H1 (cell line): Measurements from ENCODE around the gene TRIM58. TPM values are rescaled to one million over a fixed set of nuclear protein-coding genes. Genes with fewer than 3 reads are reported as not detected.

Experiments used
- CTCF ChIA-PET: fragments of 300-600 bp; sonication (Branson Sonifier 250); formaldehyde crosslinking; loops from one replicate; lab custom pipeline; 2021; ENCODE audit not compliant: partially characterized antibody; lab: Charles Lee
- POLR2A ChIA-PET: fragments of 300-600 bp; sonication (Branson Sonifier 250); formaldehyde crosslinking; loops from one replicate; lab custom pipeline; 2021; ENCODE audit warnings: inconsistent platforms; ENCODE audit not compliant: partially characterized antibody; lab: Charles Lee
- DNase-seq, 2 experiments: peaks; one replicate each; pipeline versions ENCODE4 v3.0.0 to v3.0.0-alpha.2; 2010 to 2022; ENCODE audit warnings: low spot score in 2 of 2, low read depth in 1 of 2, mixed read lengths in 1 of 2
- FAIRE-seq: peaks from 2 replicates; lab custom pipeline; 2011; peaks lifted over from hg19 to GRCh38; lab: Jason Lieb, UNC
- H2AFZ ChIP-seq: 2 replicates; pipeline ENCODE4 v1.8.1; 2012; ENCODE audit warnings: low read length, inconsistent platforms
- H2AK5ac ChIP-seq: 2 replicates; pipeline ENCODE4 v1.6.1; 2013; ENCODE audit warnings: low read depth, low read length
- H2BK120ac ChIP-seq: replicated peaks from 2 replicates; pipeline ENCODE3; 2013; ENCODE audit warnings: low read depth, low read length, inconsistent platforms
- H2BK12ac ChIP-seq: 2 replicates; pipeline ENCODE4 v1.6.1; 2013; ENCODE audit warnings: low read depth, low read length
- H2BK15ac ChIP-seq: 2 replicates; pipeline ENCODE4 v1.6.1; 2013; ENCODE audit warnings: low read length
- H2BK20ac ChIP-seq: 2 replicates; pipeline ENCODE4 v1.6.1; 2013; ENCODE audit warnings: low read length
- H2BK5ac ChIP-seq: 2 replicates; pipeline ENCODE4 v1.6.1; 2013; ENCODE audit warnings: low read depth, low read length
- H3K14ac ChIP-seq: 2 replicates; pipeline ENCODE4 v1.6.1; 2013; ENCODE audit warnings: inconsistent platforms; ENCODE audit not compliant: insufficient read length
- H3K18ac ChIP-seq: 2 replicates; pipeline ENCODE4 v1.6.1; 2013; ENCODE audit warnings: low read length; ENCODE audit errors: extremely low read depth
- H3K23ac ChIP-seq: 2 replicates; pipeline ENCODE4 v1.6.1; 2013; ENCODE audit warnings: inconsistent platforms; ENCODE audit not compliant: insufficient read length
- H3K23me2 ChIP-seq: 2 replicates; pipeline ENCODE4 v1.6.1; 2013; ENCODE audit warnings: low read depth, low read length
- H3K27ac ChIP-seq: 2 replicates; pipeline ENCODE4 v1.6.1; 2011; ENCODE audit warnings: low read depth, low read length, inconsistent platforms
- H3K27me3 ChIP-seq, 4 experiments: replicated peaks in 1 of 4; 1 replicate in 1 of 4; 2 replicates in 3 of 4; pipeline versions ENCODE4 v1.6.1 to v1.8.1; 2011 to 2013; ENCODE audit warnings: low read length in 3 of 4, mild to moderate bottlenecking in 3 of 4, inconsistent platforms in 2 of 4, mixed read lengths in 2 of 4, moderate library complexity in 1 of 4; ENCODE audit not compliant: control insufficient read depth in 3 of 4, insufficient read depth in 3 of 4; ENCODE audit errors: extremely low read depth in 1 of 4
- H3K36me3 ChIP-seq, 4 experiments: 2 replicates each; pipeline versions ENCODE4 v1.6.1 to v1.8.1; 2011 to 2013; ENCODE audit warnings: mild to moderate bottlenecking in 4 of 4, low read length in 3 of 4, moderate library complexity in 2 of 4, control low read depth in 1 of 4, inconsistent platforms in 1 of 4; ENCODE audit not compliant: insufficient read depth in 4 of 4, control insufficient read depth in 2 of 4
- H3K4ac ChIP-seq: replicated peaks from 2 replicates; pipeline ENCODE3; 2013; ENCODE audit warnings: low read length, low read depth, mixed read lengths, inconsistent platforms; ENCODE audit not compliant: insufficient read length
- H3K4me1 ChIP-seq, 4 experiments: replicated peaks in 1 of 4; 1 replicate in 1 of 4; 2 replicates in 3 of 4; pipeline versions ENCODE4 v1.6.1 to v1.8.1; 2011 to 2013; ENCODE audit warnings: low read length in 3 of 4, inconsistent platforms in 2 of 4, mixed read lengths in 1 of 4; ENCODE audit not compliant: insufficient read depth in 4 of 4, control insufficient read depth in 3 of 4
- H3K4me2 ChIP-seq, 2 experiments: 2 replicates each; pipeline versions ENCODE4 v1.6.1 to v1.8.1; 2011 to 2013; ENCODE audit warnings: low read depth in 2 of 2, low read length in 2 of 2, control low read depth in 1 of 2, inconsistent platforms in 1 of 2, mild to moderate bottlenecking in 1 of 2; ENCODE audit not compliant: insufficient read depth in 1 of 2
- H3K4me3 ChIP-seq, 4 experiments: fragments of 200-600, 300-600 bp in 1 of 4; sonication (generic), shearing (Covaris generic), sonication (Bioruptor Twin) in 1 of 4; 2 replicates each; pipeline versions ENCODE4 v1.5.1 to v1.8.1; 2011 to 2016; ENCODE audit warnings: low read length in 4 of 4, low read depth in 3 of 4, control low read depth in 2 of 4, inconsistent platforms in 2 of 4, mild to moderate bottlenecking in 2 of 4, mixed read lengths in 1 of 4, moderate library complexity in 1 of 4; ENCODE audit not compliant: insufficient read depth in 2 of 4; ENCODE audit errors: extremely low read depth in 1 of 4
- H3K56ac ChIP-seq: replicated peaks from 2 replicates; pipeline ENCODE3; 2013; ENCODE audit warnings: low read depth, mild to moderate bottlenecking, mixed read lengths, low read length, inconsistent platforms; ENCODE audit not compliant: insufficient read length
- H3K79me1 ChIP-seq: 2 replicates; pipeline ENCODE4 v1.6.1; 2013; ENCODE audit warnings: low read depth, low read length, control low read depth
- H3K79me2 ChIP-seq, 2 experiments: 2 replicates each; pipeline versions ENCODE4 v1.6.1 to v1.8.1; 2012 to 2013; ENCODE audit warnings: low read length in 2 of 2, mild to moderate bottlenecking in 2 of 2, inconsistent platforms in 1 of 2; ENCODE audit not compliant: insufficient read depth in 2 of 2, control insufficient read depth in 1 of 2
- H3K9ac ChIP-seq, 4 experiments: replicated peaks in 1 of 4; 1 replicate in 1 of 4; 2 replicates in 3 of 4; pipeline versions ENCODE4 v1.6.1 to v1.8.1; 2011 to 2013; ENCODE audit warnings: low read depth in 3 of 4, low read length in 3 of 4, control low read depth in 2 of 4, mild to moderate bottlenecking in 2 of 4, moderate library complexity in 2 of 4, inconsistent platforms in 1 of 4; ENCODE audit errors: extremely low read depth in 1 of 4
- H3K9me3 ChIP-seq, 2 experiments: 2 replicates each; pipeline versions ENCODE4 v1.6.1 to v1.8.1; 2012 to 2013; ENCODE audit warnings: mild to moderate bottlenecking in 2 of 2, moderate library complexity in 2 of 2, control low read depth in 1 of 2, inconsistent platforms in 1 of 2, low read depth in 1 of 2, low read length in 1 of 2, mixed read lengths in 1 of 2; ENCODE audit not compliant: insufficient read depth in 2 of 2
- H4K20me1 ChIP-seq, 2 experiments: replicated peaks in 1 of 2; 2 replicates each; pipeline versions ENCODE3 to v1.8.1; 2011 to 2013; ENCODE audit warnings: inconsistent platforms in 2 of 2, low read length in 2 of 2, mild to moderate bottlenecking in 1 of 2; ENCODE audit not compliant: insufficient read depth in 2 of 2, control insufficient read depth in 1 of 2
- H4K5ac ChIP-seq: 2 replicates; pipeline ENCODE4 v1.6.1; 2013; ENCODE audit warnings: low read length, low read depth, mixed read lengths, inconsistent platforms; ENCODE audit not compliant: insufficient read length
- H4K8ac ChIP-seq: 2 replicates; pipeline ENCODE4 v1.8.0; 2013; ENCODE audit warnings: mild to moderate bottlenecking, moderate library complexity, low read length, inconsistent platforms; ENCODE audit not compliant: insufficient read depth; ENCODE audit errors: extremely low read depth
- H4K91ac ChIP-seq: replicated peaks from 2 replicates; pipeline ENCODE3; 2013; ENCODE audit warnings: low read length, mixed read lengths, inconsistent platforms; ENCODE audit not compliant: insufficient read length
- HDAC2 ChIP-seq, 2 experiments: fragments of 300-600 bp in 1 of 2; sonication (generic) in 1 of 2; IDR thresholded peaks; 2 replicates each; pipeline ENCODE4 v1.6.1; 2011 to 2012; ENCODE audit warnings: low read depth in 2 of 2, low read length in 2 of 2, mild to moderate bottlenecking in 2 of 2, moderate library complexity in 2 of 2, borderline replicate concordance in 1 of 2, inconsistent platforms in 1 of 2
- KDM4A ChIP-seq: IDR thresholded peaks from one replicate; pipeline ENCODE4 v1.7.1; 2012; ENCODE audit warnings: low read depth, mild to moderate bottlenecking, moderate library complexity, low read length, inconsistent platforms; ENCODE audit not compliant: severe bottlenecking
- NANOG ChIP-seq: IDR thresholded peaks from 2 replicates; pipeline ENCODE4 v1.6.1; 2011; ENCODE audit warnings: low read length, low read depth, mild to moderate bottlenecking, inconsistent platforms; ENCODE audit not compliant: insufficient read depth, poor library complexity, severe bottlenecking
- POU5F1 ChIP-seq: IDR thresholded peaks from 2 replicates; pipeline ENCODE4 v1.6.1; 2011; ENCODE audit warnings: low read depth, mild to moderate bottlenecking, low read length, moderate library complexity
- WGBS, 2 experiments: shearing (Covaris generic) in 1 of 2; methylation state at CpG; one replicate each; pipeline versions ENCODE4 v1.1.6 to v1.1.7; 2013 to 2015; ENCODE audit warnings: low lambda C conversion rate in 2 of 2, mixed read lengths in 2 of 2, inconsistent platforms in 1 of 2, low coverage in 1 of 2, missing lambda C conversion rate in 1 of 2; ENCODE audit not compliant: insufficient replicate concordance in 2 of 2, insufficient coverage in 1 of 2, insufficient read length in 1 of 2; ENCODE audit errors: extremely low coverage in 1 of 2, missing lambda C conversion rate in 1 of 2; 5-methylcytosine and 5-hydroxymethylcytosine counted together
- polyA plus RNA-seq, 7 experiments: library from polyadenylated mRNA; depleted of rRNA in 3 of 7; stranded (reverse) in 5 of 7; unstranded in 2 of 7; fragments of >200 nt in 5 of 7; fragments of 200-250 nt in 2 of 7; gene quantifications; 1 replicate in 5 of 7; 2 replicates in 1 of 7; 4 replicates in 1 of 7; pipeline versions ENCODE4 v1.2.1 to v1.2.3, GENCODE V29; 2011 to 2013; ENCODE audit warnings: missing spikeins in 2 of 7, mixed read lengths in 2 of 7
- total RNA-seq: library from RNA; stranded (reverse); fragmentation: NEBNext Ultra II Directional; extraction: Animal tissue kit (Norgen Biotek cat#: 25700); gene quantifications from 2 replicates; pipeline ENCODE4 v1.2.1, GENCODE V29; 2021

TRIM58 gene
- total and polyA plus RNA-seq, 2 of the 8 experiments (the other 6 are each of a cell fraction or from before 2014, with no cell fraction given): 2.8 TPM; not detected in 1

GRCh38 chr1:247822060-247822459 is 34.9 kb upstream of the TRIM58 start:
- no peak overlapping the region for H4K91ac ChIP-seq
- H3K4me2 ChIP-seq: no peak overlapping the region
- no peaks in the 10 kb centered on the region for H3K79me1 ChIP-seq
- WGBS, 2 experiments: no CpG with 5 or more reads among the region's 2 CpGs
- POLR2A ChIA-PET: no interaction called here
- TF ChIP-seq KDM4A (no peak), POU5F1 (no peak), NANOG (no peak), HDAC2 (IDR thresholded peaks at IDR 0.05; ENCODE audit: borderline replicate concordance in 1 of 2, low read depth in 2 of 2, low read length in 2 of 2) (no peak)
- TF ChIP-seq, all 59 proteins: peak for 0
- Histone ChIP-seq H3K79me2 (no peaks in the 10 kb centered on the region), H3K27me3 (no peaks in the 10 kb centered on the region), H3K18ac (no peak overlapping the region), H2AK5ac (no peak overlapping the region), H3K23me2 (no peaks in the 10 kb centered on the region), H3K9ac (no peak overlapping the region), H4K20me1 (no peaks in the 10 kb centered on the region), H3K14ac (no peak overlapping the region), H3K56ac (no peak overlapping the region), H2BK120ac (no peak overlapping the region), H4K8ac (no peak overlapping the region), H3K4me1 (no peaks in the 10 kb centered on the region), H4K5ac (no peak overlapping the region), H3K4ac (no peak overlapping the region), H3K23ac (no peak overlapping the region), H2BK12ac (no peak overlapping the region), H2BK20ac (no peak overlapping the region), H3K27ac (no peak overlapping the region), H2BK15ac (no peak overlapping the region), H3K4me3 (no peak overlapping the region), H3K36me3 (no peaks in the 10 kb centered on the region), H2AFZ (no peak overlapping the region), H2BK5ac (no peak overlapping the region), H3K9me3 (peaks cover 19 to 40% of the 10 kb centered on the region in 2 experiments)
- FAIRE-seq (no peak), DNase-seq (no peak)
- CTCF ChIA-PET: no interaction called here
